K562 (cell line): ENCODE measurements around the gene TOM1L2. TPM values are rescaled to one million over a fixed set of nuclear protein-coding genes. Genes with fewer than 3 reads are reported as not detected.

ENCODE experiments used
- ADNP ChIP-seq: fragments of 200-800 bp; sonication (Bioruptor generic); IDR thresholded peaks from 2 replicates; pipeline ENCODE4 v1.6.1; 2016; ENCODE audit warnings: missing genetic modification characterization, missing compliant biosample characterization
- ARID1B ChIP-seq: fragments of 450-650 bp; IDR thresholded peaks from 2 replicates; pipeline ENCODE4 v1.6.1; 2016; ENCODE audit warnings: antibody characterized with exemption, mild to moderate bottlenecking, inconsistent platforms
- CREB5 ChIP-seq: fragments of 250-450 bp; sonication (Bioruptor Pico); IDR thresholded peaks from 2 replicates; pipeline ENCODE4 v1.5.0; 2020; ENCODE audit warnings: mild to moderate bottlenecking
- DPF2 ChIP-seq: fragments of 450-650 bp; IDR thresholded peaks from 2 replicates; pipeline ENCODE4 v1.6.1; 2016
- MCM2 ChIP-seq: fragments of 450-650 bp; IDR thresholded peaks from 2 replicates; pipeline ENCODE4 v1.6.1; 2017; ENCODE audit warnings: low read depth, mild to moderate bottlenecking
- NCOA2 ChIP-seq, 2 experiments: fragments of 450-650 bp; IDR thresholded peaks; 2 replicates each; pipeline ENCODE4 v1.6.1; 2018; ENCODE audit warnings: mild to moderate bottlenecking in 2 of 2, moderate library complexity in 1 of 2; ENCODE audit not compliant: partially characterized antibody in 2 of 2
- PCBP1 ChIP-seq: fragments of 200-400 bp; formaldehyde crosslinking; IDR thresholded peaks from 2 replicates; pipeline ENCODE4 v1.6.1; 2018; ENCODE audit warnings: mild to moderate bottlenecking, low read depth, low read length; ENCODE audit not compliant: poor library complexity, severe bottlenecking
- PHF8 ChIP-seq: fragments of 200-600 bp; sonication (generic); IDR thresholded peaks from 2 replicates; pipeline ENCODE4 v1.6.1; 2012; ENCODE audit warnings: mixed run types, mild to moderate bottlenecking, inconsistent platforms, low read length, moderate library complexity, borderline replicate concordance
- PPARD ChIP-seq: fragments of 250-450 bp; sonication (Bioruptor Pico); IDR thresholded peaks from 2 replicates; pipeline ENCODE4 v1.8.0; 2022; ENCODE audit warnings: inconsistent platforms, mild to moderate bottlenecking, moderate library complexity
- PRMT5 ChIP-seq: sonication (generic); formaldehyde crosslinking; IDR thresholded peaks from 2 replicates; pipeline ENCODE4 v1.5.0; 2020; ENCODE audit warnings: missing genetic modification reagents
- SMC3 ChIP-seq: conservative IDR thresholded peaks from 2 replicates; pipeline ENCODE4 v1.6.1; 2011; ENCODE audit warnings: low read depth, low read length, improper control_type of control experiment; ENCODE audit not compliant: insufficient read depth
- STAT5B ChIP-seq: fragments of 250-450 bp; sonication (Bioruptor Pico); IDR thresholded peaks from 2 replicates; pipeline ENCODE4 v1.8.0; 2021; ENCODE audit warnings: mild to moderate bottlenecking, inconsistent platforms
- TAF7 ChIP-seq: fragments of 450-650 bp; IDR thresholded peaks from 2 replicates; pipeline ENCODE4 v1.6.1; 2016; ENCODE audit warnings: missing genetic modification characterization, missing compliant biosample characterization
- TAF9B ChIP-seq: fragments of 450-650 bp; IDR thresholded peaks from 2 replicates; pipeline ENCODE4 v1.6.1; 2018; ENCODE audit warnings: mild to moderate bottlenecking; ENCODE audit not compliant: partially characterized antibody
- TSC22D4 ChIP-seq: fragments of 450-650 bp; IDR thresholded peaks from 2 replicates; pipeline ENCODE4 v1.6.1; 2016; ENCODE audit warnings: missing genetic modification characterization, missing biosample characterization, control low read depth
- TSHZ1 ChIP-seq: fragments of 250-450 bp; sonication (Bioruptor Pico); IDR thresholded peaks from 2 replicates; pipeline ENCODE4 v1.4.0; 2020; ENCODE audit warnings: mild to moderate bottlenecking, moderate library complexity
- ZBTB26 ChIP-seq: fragments of 450-650 bp; formaldehyde crosslinking; IDR thresholded peaks from 2 replicates; pipeline ENCODE4 v1.4.0; 2022; ENCODE audit warnings: missing genetic modification characterization
- ZC3H11A ChIP-seq: IDR thresholded peaks from 2 replicates; pipeline ENCODE4 v1.6.1; 2012; ENCODE audit warnings: low read depth, low read length, improper control_type of control experiment
- ZNF146 ChIP-seq: IDR thresholded peaks from one replicate; pipeline ENCODE4 v1.6.1; 2018; ENCODE audit warnings: missing compliant biosample characterization; ENCODE audit not compliant: unreplicated experiment
- ZNF280B ChIP-seq: fragments of 250-450 bp; sonication (Bioruptor Pico); IDR thresholded peaks from 2 replicates; pipeline ENCODE4 v1.5.1; 2021; ENCODE audit warnings: mild to moderate bottlenecking
- ZNF354B ChIP-seq: fragments of 250-450 bp; sonication (Bioruptor Pico); IDR thresholded peaks from 2 replicates; pipeline ENCODE4 v1.4.0; 2020
- ZNF511 ChIP-seq: sonication (generic); formaldehyde crosslinking; IDR thresholded peaks from 2 replicates; pipeline ENCODE4 v1.8.0; 2022; ENCODE audit warnings: mild to moderate bottlenecking, missing genetic modification reagents
- polyA plus RNA-seq, 8 experiments: library from polyadenylated mRNA; depleted of rRNA in 4 of 8; stranded (reverse) in 5 of 8; unstranded in 3 of 8; fragments of >200 nt; fragmentation: Nextera tagmentation in 2 of 8; fragmentation: Illumina TruSeq in 1 of 8; extraction: Ambion mirVana in 2 of 8; extraction: Trizol in 1 of 8; gene quantifications; 2 replicates each; pipeline versions ENCODE4 v1.2.1 to v1.2.3, GENCODE V29; 2011 to 2014; ENCODE audit warnings: inconsistent platforms in 1 of 8, missing spikeins in 1 of 8
- total RNA-seq, 7 experiments: library from RNA; depleted of rRNA in 6 of 7; stranded (reverse); fragments of >200 nt in 6 of 7; fragmentation: Illumina TruSeq in 2 of 7; extraction: Trizol in 2 of 7; gene quantifications; 2 replicates each; pipeline versions ENCODE4 v1.2.1 to v1.2.3, GENCODE V29; 2011 to 2021; ENCODE audit warnings: low replicate concordance in 1 of 7

The TOM1L2 gene
- total and polyA plus RNA-seq, 9 of the 15 experiments (the other 6 are each of a cell fraction or from before 2014, with no cell fraction given), result 0.07 to 6.0 (median 2.5) TPM

GRCh38 chr17:17849845-17850373 is 122.3 kb downstream of the TOM1L2 start (continued):
- no peak for TF ChIP-seq ZNF511 (CRISPR knock-in tag)
- TF ChIP-seq ZC3H11A, result no peak
- no peak for TF ChIP-seq STAT5B
- no peak for TF ChIP-seq NCOA2 (IDR thresholded peaks at IDR 0.05; ENCODE audit: partially characterized antibody in 2 of 2)
- TF ChIP-seq ZNF280B (CRISPR knock-in tag), result no peak
- no peak for TF ChIP-seq ZNF354B
- TF ChIP-seq TAF9B, result no peak
- TF ChIP-seq TSHZ1, result peak; percentile 71
- peak; percentile 42; the same call in 1 of the 2 replicates for TF ChIP-seq PHF8
- TF ChIP-seq ZNF146 (CRISPR knock-in tag), result no peak
- TF ChIP-seq ADNP (tag), result no peak
- TF ChIP-seq TAF7 (tag), result peak; percentile 61; the same call in 1 of the 2 replicates
- TF ChIP-seq PCBP1, result no peak
- TF ChIP-seq MCM2, result no peak
- no peak for TF ChIP-seq SMC3
- peak; percentile 70 for TF ChIP-seq DPF2
- TF ChIP-seq PPARD, result no peak
- no peak for TF ChIP-seq PRMT5 (CRISPR knock-in tag)
- TF ChIP-seq CREB5 (CRISPR knock-in tag), result 0 out of 2 replicates have a peak, but pooled peaks have one; percentile 49
- no peak for TF ChIP-seq ZBTB26 (CRISPR knock-in tag)
- TF ChIP-seq ARID1B, result peak; percentile 51
- no peak for TF ChIP-seq TSC22D4 (tag)
